Urothelium cell line (cell line): Measurements from ENCODE around the gene TGFA.

ENCODE experiments used
- DNase-seq: peaks from one replicate; pipeline ENCODE4 v3.0.0; 2011; ENCODE audit warnings: low spot score, mixed read lengths
- FAIRE-seq: peaks from 2 replicates; lab custom pipeline; 2011; peaks lifted over from hg19 to GRCh38; lab: Jason Lieb, UNC

TGFA gene

DNA sequence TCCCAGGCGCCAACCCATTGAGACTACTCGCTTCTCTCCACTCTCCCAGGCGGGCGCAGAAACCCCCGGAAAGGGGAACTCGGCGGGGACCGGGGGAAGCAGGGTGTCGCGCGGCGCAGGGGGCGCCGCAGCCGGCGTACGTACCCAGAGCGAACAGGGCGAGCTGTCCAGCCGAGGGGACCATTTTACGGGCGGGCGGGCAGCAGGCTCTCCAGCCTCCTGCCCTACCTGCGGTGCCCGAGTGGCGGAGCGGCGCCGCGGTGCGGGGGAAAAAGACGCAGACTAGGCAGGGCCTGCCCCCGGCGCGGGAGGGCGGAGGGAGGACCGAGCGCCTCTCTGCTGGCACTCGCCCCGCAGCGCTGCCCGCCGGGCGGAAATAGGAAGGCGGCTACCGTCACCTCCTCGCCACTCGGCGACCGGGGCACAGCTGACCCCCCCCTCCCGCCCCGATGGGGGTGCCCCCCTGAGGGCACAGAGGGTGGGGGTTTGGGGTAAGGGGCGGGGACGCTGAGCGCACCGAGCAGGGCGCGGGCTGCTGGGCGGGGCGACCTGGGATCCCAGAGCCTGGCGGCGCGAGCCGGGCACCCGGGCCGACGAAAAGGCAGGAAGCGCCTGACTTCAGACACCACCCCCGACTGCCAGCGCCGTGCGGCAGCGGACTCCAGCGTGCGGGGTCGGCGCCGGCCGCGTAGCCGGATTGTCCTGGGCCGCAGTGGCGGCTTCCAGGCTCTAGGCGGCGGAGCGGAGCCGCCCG is at the start of gene TGFA:
Gene TGFA (minus strand): TSS at position 243 of the 754 bp plus-strand sequence. CDS start 59 bp downstream, at position 184.
- peak; percentile 92 for DNase-seq
- peak; percentile 86 for FAIRE-seq

DNA sequence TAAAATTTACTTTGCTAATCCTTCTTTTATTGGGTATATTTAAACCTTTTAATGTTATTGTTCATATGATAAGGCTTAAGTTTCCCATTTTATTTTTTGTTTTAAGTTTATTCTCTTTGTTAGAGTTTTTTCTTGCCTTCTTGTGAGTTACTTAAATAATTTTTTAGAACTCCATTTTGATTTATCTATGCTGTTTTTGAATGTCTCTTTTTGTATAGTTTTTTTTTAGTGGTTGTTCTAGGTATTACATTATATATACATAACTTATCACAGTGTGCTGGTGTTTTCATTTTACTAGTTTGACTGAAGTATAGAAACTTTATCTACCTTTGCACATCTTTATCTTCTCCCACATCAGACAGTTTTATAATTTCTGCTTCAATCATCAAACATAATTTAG is 49.4 kb upstream of the TGFA start:
- no peak for FAIRE-seq

DNA sequence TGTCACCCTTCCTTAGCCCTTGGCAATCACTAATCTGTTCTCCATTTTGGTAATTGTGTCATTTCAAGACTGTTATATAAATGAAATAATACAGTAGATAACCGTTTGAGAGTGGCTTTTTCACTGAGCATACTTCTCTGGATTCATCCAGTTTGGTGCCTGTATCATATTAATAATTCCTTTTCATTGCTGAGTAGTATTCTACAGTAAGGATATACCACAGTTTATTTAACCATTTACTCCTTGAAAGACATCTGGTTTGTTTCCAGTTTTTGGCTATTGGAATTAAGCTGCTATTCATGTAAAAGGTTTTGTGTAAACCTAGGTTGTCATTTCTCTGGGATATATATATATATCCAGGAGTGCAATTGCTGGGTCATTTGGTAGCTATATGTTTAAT is 44.6 kb upstream of the TGFA start:
- FAIRE-seq (no peak), DNase-seq (no peak)

More for the DNA sequence above, 49.4 kb upstream of the TGFA start:
- no peak for DNase-seq

GRCh38 chr2:70596739-70597138 is 43.1 kb upstream of the TGFA start:
- DNase-seq (peak; percentile 74), FAIRE-seq (peak; percentile 83)

- DNase-seq (peak; percentile 92), FAIRE-seq (peak; percentile 93)
Observed at GRCh38 chr2:70596293-70596692, 42.7 kb upstream of the TGFA start.

DNA sequence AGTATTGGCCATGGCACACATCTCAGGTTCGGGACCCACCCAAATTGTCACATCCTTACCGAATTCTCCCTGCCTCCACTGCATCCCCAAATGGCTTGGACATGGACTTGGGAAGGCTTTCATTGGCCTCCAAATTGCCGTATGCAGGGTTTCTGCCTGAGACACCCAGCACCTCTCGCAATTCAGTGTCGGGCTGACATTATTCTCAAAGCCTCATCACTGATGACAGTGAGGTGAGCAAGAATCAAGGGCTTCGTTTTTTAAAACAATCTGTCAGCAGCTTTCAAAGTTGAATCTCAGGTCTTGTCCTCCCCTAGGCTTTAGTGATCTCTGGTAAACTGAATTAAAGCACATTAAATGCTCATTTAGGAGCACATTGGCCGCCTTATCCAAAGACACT is 29.5 kb upstream of the TGFA start:
- FAIRE-seq (no peak), DNase-seq (no peak)

- no peak for FAIRE-seq
- DNase-seq: no peak
Observed at GRCh38 chr2:70580352-70580751, 26.7 kb upstream of the TGFA start.

DNA sequence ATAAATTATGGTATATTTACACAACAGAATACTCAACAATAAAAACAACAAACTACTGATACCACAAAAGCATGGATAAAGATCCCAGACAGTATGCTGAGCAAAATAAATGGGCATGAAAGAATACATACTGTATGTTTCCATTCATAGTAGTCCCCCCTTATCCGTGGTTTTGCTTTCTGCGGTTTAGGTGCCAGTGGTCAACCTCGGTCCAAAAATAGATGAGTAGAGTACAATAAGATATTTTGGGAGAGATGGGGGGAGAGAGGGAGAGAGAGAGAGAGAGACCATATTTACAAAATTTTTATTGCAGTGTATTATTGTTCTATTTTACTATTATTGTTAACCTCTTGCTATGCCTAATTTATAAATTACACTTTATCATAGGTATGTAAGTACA is 21.0 kb upstream of the TGFA start:
- FAIRE-seq (peak; percentile 40), DNase-seq (no peak)

- DNase-seq: no peak
- FAIRE-seq: no peak
Observed at GRCh38 chr2:70574109-70574508, 20.5 kb upstream of the TGFA start.

DNA sequence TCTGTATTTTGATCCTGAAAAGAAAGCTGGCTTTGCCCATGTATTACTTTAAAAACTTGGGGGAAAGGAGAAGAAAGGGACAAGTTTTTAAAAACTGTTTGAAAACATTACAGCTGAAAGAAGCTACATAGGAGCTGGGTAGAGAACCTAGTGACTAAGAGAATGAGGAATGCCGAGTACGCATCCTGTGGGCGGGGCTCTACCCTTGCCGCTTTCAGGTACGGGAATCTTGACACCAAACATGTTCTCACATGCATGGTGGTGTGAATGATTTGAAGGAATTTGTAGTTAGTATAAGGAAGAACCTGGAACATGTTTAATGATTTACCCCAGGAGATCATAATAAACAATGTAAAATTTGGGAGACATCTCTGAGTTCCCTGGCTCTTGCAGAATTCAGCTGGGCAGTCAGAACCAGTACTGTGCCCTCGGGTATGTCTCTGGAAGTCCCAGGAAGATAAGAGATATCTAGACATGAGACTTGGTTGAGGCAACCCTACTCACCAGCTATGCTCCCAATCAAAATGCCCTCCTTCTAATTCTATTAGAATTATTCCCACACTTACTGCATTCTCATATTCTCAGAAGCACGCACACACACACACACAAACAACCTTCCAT is 16.5 kb upstream of the TGFA start:
- DNase-seq (peak; percentile 89), FAIRE-seq (peak; percentile 42)

DNA sequence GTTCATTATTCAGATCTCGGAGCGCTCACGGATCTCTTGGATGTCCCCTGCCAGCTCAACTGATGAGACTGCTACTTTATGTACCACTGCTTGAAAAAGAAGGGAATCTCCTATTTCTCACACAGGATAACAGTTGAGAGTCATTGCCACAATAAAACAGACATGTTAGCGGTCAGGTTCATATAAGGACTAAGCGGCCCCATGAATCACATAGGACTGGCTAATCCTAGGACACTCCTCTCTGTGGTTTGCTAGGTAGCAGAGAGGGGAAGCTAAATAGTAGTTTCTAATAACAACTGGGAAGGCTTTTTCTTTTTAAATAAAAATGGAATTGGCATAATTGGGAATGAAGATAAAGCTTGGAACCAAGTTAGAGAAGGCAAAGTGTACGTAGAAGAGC is 15.9 kb upstream of the TGFA start:
- FAIRE-seq: no peak

DNA sequence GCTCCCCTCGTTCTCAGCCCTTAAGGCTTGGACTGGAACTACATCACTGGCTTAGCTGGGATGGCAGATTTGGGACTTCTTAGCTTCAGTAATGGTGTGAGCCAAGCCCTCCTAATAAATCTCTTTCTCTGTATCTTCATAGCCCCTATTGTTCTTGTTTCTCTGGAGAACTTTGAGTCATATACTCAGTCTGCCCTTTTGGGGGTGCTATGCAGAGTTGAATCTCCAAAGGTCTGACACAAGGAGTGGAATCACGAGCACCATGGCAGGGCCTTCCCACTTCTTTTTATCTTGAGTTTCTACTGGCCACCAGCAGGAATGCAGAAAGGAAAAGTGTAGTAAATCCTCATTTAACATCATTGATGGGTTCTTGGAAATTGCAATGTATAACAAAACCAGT is 13.3 kb upstream of the TGFA start:
- FAIRE-seq: no peak
- DNase-seq: no peak

More for the DNA sequence above, 15.9 kb upstream of the TGFA start:
- peak; percentile 63 for DNase-seq

GRCh38 chr2:70566464-70566863 is 12.8 kb upstream of the TGFA start:
- DNase-seq: no peak
- FAIRE-seq: no peak

DNA sequence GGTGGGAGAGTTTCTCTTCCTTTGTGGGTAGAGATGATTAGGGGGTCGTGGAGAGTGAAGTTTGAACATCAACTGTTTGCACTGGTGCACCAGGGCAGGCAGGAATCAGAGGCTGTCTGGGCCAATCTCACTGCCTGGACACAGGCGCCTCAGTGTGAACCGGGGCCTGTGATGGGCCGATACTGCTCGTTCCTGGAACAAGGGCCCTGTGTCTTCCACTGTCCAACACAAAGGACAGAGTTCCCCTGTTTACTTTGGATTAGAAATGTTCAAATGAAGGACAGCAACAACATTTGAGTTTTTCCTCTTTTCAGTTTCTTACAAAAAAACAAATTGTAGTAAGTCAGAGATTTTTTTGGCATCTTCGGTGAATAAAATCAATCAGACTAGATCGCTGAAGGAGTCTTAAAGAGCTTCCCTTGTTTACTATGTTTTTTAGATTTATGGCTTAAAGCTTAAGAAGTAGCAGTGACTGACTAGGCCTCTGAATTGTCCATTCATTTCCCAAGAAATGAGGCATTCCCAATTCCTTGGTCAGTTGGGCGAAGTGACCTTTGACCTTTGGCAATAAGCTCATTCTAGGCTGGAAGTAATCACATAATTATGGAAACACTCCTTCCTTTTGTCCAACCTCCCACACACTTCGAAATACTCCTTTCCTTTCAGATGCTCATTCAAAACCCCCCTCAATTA is 11.6 kb upstream of the TGFA start:
- FAIRE-seq: no peak

GRCh38 chr2:70561893-70562292 is 8.3 kb upstream of the TGFA start:
- DNase-seq: no peak
- FAIRE-seq: no peak

More for the DNA sequence above, 11.6 kb upstream of the TGFA start:
- DNase-seq: no peak

DNA sequence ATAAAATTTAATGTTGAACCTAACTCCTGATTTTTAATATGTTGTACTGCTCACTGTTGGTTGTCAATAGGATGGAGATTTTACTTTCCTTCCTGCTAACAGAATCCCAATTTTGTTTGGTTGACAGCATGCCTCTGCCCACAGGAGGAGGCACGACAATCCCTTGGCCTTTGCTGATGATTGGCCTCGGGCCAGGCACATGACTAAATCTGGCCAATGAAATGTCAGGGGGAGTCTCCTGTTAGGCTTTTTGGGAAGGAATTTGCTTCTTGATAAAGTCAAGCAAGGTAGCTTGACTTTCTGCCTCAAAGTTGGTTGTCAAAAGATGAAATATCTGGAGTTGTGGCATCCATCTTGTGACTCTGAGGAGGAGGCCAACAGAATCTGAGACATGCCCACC is 6.8 kb upstream of the TGFA start:
- DNase-seq (no peak), FAIRE-seq (no peak)

- DNase-seq (no peak), FAIRE-seq (no peak)
Observed at GRCh38 chr2:70560040-70560439, 6.4 kb upstream of the TGFA start.

DNA sequence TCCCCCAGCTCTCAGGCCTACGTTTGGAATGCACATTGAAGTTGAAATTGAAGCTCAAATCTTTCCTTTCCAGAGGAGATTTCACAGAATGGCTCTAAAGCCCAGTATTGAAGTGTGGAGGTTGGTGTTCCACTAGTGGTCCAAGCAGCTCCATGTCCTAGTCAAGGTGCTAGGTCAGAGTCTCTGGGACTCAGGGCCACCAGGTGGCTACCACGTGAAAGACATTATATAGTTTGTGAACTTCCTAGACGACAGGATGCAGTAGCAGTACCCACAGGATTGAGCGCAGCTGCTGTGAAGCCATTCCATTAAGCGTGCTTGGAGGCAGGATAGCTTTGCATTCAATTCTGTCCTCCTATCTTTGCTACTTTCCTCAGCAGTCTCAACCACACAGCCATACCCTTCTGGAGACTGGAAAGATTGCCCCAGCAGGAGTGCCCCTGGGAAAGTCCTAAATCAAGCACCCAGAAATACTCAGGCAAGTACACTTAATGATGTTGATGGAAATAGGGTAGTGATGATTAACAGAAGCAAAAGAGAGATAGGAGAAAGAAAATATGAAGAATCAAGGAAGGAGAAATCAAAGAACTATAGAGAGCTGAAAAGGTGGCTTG is 4.7 kb upstream of the TGFA start:
- FAIRE-seq: peak; percentile 40
- DNase-seq: no peak

GRCh38 chr2:70557171-70557838 is 3.7 kb upstream of the TGFA start:
- FAIRE-seq (no peak), DNase-seq (no peak)

- DNase-seq (no peak), FAIRE-seq (no peak)
Observed at GRCh38 chr2:70556608-70557007, 3.0 kb upstream of the TGFA start.

GRCh38 chr2:70554338-70554892 is 789 bp upstream of the TGFA start:
- DNase-seq: no peak
- no peak for FAIRE-seq
